ENCODE measurements around the gene XPC.

- TF ChIP-seq CTCF (IDR thresholded peaks at IDR 0.05) (no peak), PRRX2 (CRISPR knock-in tag; IDR thresholded peaks at IDR 0.05) (no peak), STAT6 (CRISPR knock-in tag; conservative IDR thresholded peaks at IDR 0.05; ENCODE audit: low read depth) (no peak), ZNF219 (CRISPR knock-in tag; IDR thresholded peaks at IDR 0.05; ENCODE audit: borderline replicate concordance) (no peak), USF2 (CRISPR knock-in tag; IDR thresholded peaks at IDR 0.05) (no peak), NR1H2 (CRISPR knock-in tag; IDR thresholded peaks at IDR 0.05) (no peak), MYBL2 (CRISPR knock-in tag; IDR thresholded peaks at IDR 0.05) (no peak), ELF4 (CRISPR knock-in tag; IDR thresholded peaks at IDR 0.05; ENCODE audit: low read depth) (no peak), PREB (CRISPR knock-in tag; IDR thresholded peaks at IDR 0.05; ENCODE audit: borderline replicate concordance) (no peak), ATF6 (CRISPR knock-in tag; IDR thresholded peaks at IDR 0.05) (no peak), TEAD1 (CRISPR knock-in tag; IDR thresholded peaks at IDR 0.05) (no peak), ATF3 (CRISPR knock-in tag; conservative IDR thresholded peaks at IDR 0.05) (no peak)
Observed at GRCh38 chr3:14210290-14210688, 31.9 kb upstream of the XPC start.

Data from WTC11 (cell line).